Limb (tissue), 2 donors: Measurements from ENCODE around the gene TSPAN1.

ENCODE experiments used
- DNase-seq, 2 donors: peaks; one replicate each; pipeline ENCODE4 v3.0.0-alpha.2; 2016; ENCODE audit errors: extremely low spot score in 2 of 2

Gene TSPAN1, protein sequence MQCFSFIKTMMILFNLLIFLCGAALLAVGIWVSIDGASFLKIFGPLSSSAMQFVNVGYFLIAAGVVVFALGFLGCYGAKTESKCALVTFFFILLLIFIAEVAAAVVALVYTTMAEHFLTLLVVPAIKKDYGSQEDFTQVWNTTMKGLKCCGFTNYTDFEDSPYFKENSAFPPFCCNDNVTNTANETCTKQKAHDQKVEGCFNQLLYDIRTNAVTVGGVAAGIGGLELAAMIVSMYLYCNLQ

DNA sequence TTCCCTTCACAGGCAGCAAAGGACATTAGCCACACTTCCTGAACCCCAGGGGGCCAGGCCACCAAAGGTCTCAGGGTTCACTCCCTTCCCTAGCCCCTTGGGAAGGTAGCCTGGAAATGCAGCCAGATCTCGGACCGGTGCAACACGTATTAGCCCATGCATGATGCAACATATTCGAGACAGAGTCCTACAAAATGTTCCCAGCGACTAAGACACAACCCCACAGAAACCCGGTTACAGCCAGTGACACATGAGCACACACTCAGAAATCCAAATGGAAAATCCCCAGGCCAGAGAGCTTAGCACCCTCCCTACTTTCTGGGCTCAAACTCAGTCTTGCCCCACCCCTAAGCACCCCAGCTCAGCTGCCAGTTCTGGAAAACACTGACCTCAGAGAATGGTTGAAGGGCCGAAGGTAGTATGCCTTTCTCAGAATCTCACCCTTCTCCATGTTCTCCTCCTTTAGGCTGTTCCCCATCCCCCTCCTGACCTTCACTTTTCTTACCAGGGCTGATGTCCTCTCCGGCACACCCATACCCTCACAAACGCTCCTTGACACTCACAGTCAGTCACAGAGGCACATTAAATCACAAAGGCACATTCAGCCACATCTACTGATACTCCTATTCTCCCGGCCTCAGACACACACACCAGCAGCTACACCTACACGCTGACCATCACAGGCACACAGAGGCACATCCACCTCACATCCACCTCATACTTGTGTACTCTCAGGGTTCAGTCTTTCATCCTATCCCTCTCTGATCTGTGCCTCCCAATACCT is at the start of gene TSPAN1:
TSPAN1 (plus strand) TSS at position 640 of the 784 bp plus-strand sequence. CDS start 6,021 bp downstream, outside the sequence.
- DNase-seq, result no peak

DNA sequence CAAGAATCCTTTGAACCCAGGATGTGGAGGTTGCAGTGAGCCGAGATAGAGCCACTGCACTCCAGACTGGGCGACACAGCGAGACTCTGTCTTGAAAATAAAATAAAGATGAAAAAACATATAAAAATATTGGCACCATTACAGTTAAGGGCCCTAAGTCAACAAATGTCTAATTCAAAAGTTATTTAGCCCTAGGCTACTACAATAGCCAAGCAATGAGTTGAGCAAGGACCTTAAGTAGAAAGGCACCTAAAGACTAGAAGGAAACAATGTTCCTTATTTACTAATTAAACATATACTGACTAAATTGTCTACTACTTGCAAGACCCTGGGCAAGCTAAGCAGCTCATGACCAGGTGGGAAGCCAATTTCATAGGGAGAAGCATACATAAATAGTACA is 46.5 kb upstream of the TSPAN1 start:
- no peak for DNase-seq

DNA sequence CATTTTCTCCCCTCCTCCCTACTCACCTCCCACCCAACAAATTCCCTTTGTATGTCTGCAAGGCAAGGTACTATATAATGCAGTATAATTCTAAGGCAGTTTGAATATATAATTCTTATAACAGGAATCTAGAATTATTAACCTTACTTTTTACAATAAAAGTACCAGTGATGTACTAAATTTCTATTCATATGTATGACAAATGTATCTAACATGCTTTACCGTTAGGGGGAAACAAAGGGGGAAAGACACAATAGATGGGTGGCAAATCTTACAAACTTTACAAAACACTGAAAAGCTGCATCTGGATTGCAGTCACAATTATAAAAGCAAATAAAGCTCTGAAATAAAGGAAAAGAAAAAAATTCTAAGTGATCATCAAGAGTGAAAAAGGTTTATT is 44.8 kb upstream of the TSPAN1 start:
- no peak for DNase-seq

DNA sequence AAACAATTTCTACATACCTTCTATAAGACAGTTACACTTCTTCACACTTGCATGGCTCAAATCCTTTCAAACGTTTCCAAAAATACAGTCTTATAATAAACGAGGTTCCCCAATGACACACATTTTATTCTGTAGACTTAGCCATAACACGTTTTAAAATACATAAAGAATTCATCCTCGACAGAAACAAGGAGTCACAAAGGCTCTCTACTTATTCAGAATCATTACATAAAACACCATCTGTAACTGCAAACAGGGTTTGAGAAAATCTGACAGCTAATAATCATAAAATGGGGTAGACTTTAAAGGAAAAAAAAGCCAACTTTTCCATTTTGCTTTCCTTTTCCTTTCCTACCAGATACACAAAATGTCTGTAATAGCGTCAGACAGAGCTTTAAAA is 44.3 kb upstream of the TSPAN1 start:
- DNase-seq, result no peak

- no peak for DNase-seq
Measured at GRCh38 chr1:46131093-46131492, 43.8 kb upstream of the TSPAN1 start.

DNA sequence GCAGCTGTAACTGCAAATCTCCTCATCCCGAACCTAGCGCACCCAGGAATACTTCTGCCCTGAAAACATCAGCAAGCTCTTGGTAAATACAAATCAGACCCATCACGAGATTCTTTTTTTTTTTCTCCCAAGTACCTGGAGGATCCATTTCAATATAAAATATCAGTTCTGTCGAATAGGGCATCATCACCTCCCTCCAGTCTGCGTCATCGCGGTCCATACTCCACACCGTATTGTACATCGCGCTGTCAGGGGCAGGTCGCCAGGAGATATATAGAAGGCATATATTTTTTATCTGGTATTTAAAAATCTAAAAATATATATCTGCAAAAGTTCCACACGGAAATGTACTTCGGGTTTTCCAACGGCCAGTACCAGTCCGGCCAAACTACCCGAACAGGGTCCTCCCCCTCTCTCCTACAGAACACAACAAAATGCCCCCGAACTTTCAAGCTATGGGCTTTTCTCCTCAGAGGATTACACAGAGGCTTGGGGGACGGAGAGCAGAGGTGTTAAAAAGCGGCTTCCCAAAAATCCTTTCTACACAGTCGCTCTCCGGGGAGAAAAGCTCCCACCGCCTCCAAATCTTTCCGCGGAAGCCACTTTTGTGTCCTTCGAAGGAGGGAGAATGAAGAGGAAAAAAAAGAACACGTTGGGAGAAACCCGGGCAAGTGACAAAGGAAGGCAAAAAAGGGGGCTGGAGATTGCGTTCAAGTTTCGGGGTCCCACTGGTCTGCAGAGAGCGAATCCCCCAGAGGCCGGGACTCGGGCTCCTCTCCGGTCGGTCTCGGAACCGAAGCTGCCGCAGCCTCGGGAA is 43.0 kb upstream of the TSPAN1 start:
- DNase-seq, result peak in 1 of 2 donors; percentile 65

- DNase-seq, result peak; percentile 99
Measured at GRCh38 chr1:46132529-46133180, 42.2 kb upstream of the TSPAN1 start, which contains the start of gene PIK3R3. TSS of gene PIK3R3 (minus strand) at chr1:46132629. CDS start at chr1:46131952, 677 bp downstream.

DNA sequence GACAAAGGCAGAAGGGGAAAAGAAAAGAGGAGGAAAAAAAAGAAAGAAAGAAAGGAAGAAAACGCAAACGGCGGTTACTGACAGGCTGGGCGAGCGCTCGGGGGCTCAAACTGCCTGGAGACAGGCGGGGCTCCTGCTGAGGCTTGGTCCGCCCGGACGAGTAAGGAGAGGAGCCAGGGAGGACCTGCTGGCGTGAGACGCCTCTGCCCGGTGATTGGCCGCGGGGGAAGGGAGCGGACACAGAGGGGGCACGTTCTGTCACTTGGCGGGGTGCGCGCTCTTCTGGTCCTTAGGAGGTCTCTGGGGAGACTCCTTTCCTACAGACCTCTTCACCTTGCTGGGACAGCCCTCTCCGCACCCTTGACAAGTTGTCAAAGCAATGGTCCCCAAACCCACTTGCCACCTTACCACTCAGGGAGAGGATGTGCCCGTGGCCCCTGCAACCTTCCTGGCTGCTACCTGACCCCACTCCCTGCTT is 41.7 kb upstream of the TSPAN1 start:
- no peak for DNase-seq

DNA sequence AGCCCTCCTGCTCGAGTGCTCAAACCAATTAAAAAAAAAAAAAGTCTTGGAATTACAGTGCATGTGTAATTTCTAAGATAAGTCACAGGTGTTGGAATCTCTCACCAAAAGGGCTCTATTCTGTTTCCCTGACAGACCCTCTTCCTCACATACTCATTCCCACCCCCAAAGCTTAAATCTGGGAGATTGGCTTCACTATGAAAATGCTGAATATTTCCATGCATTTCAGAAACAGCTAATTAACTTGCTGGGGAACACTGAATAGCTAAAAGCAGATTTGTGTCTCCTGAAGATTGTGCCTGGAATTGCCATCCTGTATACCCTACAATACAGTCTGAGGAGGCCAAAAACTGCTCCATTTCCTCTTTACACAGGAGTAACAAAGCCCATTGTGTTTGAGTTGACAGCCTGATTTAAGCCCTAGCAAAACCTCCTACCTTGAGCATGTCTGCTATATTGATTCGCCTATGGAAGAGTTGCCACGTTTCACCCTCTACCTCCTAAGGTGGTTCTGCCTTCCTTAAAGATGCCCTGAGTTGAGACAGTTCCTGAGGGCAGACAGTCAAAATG is 41.0 kb upstream of the TSPAN1 start:
- no peak for DNase-seq

- no peak for DNase-seq
Measured at GRCh38 chr1:46134660-46135331, 40.1 kb upstream of the TSPAN1 start.

- DNase-seq, result no peak
Measured at GRCh38 chr1:46136711-46137110, 38.2 kb upstream of the TSPAN1 start.

DNA sequence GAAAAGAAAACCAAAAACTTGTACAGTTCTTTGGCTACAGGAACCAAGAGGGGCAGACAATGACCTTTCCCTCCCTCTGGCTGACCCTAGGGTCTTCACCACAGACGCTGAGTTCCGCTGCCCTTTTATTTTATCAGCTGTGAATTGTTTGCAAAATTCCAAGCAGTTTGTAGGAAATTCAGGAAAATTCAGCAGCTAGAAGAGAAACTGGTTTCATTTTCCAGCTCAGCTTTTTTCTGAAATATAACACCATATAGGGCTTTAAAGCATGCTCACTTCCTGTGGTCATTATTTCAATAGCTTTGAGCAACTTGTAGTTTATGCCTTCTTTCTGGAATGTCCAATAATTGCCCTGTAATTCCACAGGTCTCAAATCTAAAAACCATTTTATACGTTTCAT is 37.0 kb upstream of the TSPAN1 start:
- no peak for DNase-seq

- DNase-seq, result no peak
Measured at GRCh38 chr1:46148318-46148717, 26.6 kb upstream of the TSPAN1 start.

DNA sequence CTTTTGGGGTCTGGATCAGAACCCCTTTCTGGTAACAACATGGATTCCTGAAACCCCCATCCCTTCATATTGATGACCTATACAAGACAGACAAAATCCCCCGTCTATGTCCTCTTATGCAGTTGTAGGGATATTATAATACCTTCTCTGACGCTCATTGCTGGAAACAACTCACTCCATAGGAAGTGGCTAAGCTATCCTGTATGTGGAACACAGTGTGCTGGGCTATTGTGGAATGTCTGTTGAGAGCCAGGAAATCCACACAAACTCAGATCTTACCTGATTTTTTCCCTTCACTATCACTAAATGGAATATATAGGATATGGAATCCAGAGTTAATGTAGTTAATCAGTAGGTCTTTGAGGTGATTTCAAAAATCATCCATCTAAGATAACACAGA is 24.8 kb upstream of the TSPAN1 start:
- DNase-seq, result no peak

- no peak for DNase-seq
Measured at GRCh38 chr1:46152016-46152415, 22.9 kb upstream of the TSPAN1 start.

DNA sequence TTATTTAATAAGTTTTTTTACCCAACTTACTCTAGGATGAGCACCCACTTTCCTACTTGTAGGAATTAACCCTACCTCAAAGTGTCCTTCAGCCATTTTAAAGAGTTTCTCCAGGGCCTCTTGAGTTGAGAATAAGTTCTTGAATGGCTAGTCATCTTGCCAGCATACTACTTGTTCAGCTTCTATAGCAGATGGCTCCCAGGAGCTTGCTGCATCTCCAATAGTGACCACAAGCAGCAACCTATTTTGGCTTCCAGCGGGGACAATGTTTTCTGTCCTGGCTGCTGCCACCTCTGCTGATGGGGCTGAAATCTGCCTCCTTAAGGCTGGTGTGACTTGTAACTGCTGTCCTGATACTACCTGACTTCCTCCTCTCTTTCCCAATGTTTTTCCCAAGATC is 21.7 kb upstream of the TSPAN1 start:
- DNase-seq, result no peak

- DNase-seq, result no peak
Measured at GRCh38 chr1:46153732-46154131, 21.2 kb upstream of the TSPAN1 start.

DNA sequence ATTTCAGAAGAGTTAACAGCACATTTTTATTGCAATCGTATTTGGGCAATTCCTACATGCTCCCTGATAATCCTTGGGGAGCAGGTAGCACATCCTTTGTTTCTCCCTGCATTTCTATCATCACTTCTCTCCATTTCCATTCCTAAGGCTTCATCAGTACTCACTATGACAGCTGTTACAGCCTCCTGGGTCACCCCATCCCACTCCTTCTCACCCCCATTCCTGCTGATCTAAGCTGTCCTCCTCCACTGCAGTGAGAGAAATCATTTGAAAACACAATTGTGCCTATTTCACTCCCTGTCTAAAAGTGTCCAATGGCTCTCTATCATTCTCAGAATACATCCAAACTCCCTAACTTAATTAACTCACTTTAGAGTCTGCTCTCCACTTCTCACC is 17.0 kb upstream of the TSPAN1 start:
- no peak for DNase-seq

GRCh38 chr1:46158312-46159281 is 16.3 kb upstream of the TSPAN1 start:
- DNase-seq, result no peak
